ENCODE measurements around the gene MCTS1.

DNA sequence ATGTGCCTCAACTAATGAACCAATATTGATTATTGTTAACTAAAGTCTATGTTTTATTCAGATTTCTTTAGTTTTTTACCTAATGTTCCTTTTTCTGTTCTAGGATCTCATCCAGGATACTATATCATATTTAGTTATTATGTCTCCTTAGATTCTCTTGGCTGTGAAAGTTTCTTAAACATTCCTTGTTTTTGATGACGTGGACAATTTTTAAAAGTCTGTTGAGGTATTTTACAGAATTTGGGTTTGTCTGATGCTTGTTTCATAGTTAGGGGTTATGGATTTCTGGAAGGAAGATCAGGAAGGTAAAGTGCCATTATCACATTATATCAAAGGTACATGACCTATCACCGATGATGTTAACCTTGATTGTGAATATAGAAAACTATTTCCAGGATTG is 18.2 kb upstream of the MCTS1 start:
- TF ChIP-seq POLR2A (IDR thresholded peaks at IDR 0.05; ENCODE audit: low read depth, low read length) = no peak
- no peak for TF ChIP-seq CTCF (IDR thresholded peaks at IDR 0.05; ENCODE audit: extremely low read depth in 1 of 2, insufficient read depth in 1 of 2, low read depth in 1 of 2, low read length in 2 of 2)
- TF ChIP-seq EZH2 (IDR thresholded peaks at IDR 0.05; ENCODE audit: borderline replicate concordance, low read depth, low read length, severe bottlenecking) = no peak
- TF ChIP-seq, protein P1, sequence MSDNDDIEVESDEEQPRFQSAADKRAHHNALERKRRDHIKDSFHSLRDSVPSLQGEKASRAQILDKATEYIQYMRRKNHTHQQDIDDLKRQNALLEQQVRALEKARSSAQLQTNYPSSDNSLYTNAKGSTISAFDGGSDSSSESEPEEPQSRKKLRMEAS (IDR thresholded peaks at IDR 0.05; ENCODE audit: insufficient read depth, insufficient read length) = no peak

Data from endothelial cell of umbilical vein (primary cell).